Naive thymus-derived CD4-positive, alpha-beta T cell (primary cell): ENCODE data around the gene RERG. TPM values are rescaled to one million over a fixed set of nuclear protein-coding genes. Genes with fewer than 3 reads are reported as not detected.

ENCODE experiments used
- ATAC-seq: fragments of 150-1000 bp; cut with Tn5 transposase; 2 replicates; pipeline ENCODE4 v1.10.0; 2021; ENCODE audit warnings: mild to moderate bottlenecking, moderate library complexity
- CTCF ChIA-PET: fragments of 350-600 bp; sonication (Branson Sonifier 250); formaldehyde crosslinking; loops from one replicate; lab custom pipeline; 2021; ENCODE audit warnings: antibody characterized with exemption; lab: Charles Lee
- POLR2A ChIA-PET: fragments of 350-600 bp; sonication (Branson Sonifier 250); formaldehyde crosslinking; loops from one replicate; lab custom pipeline; 2021; ENCODE audit warnings: antibody characterized with exemption, inconsistent platforms; lab: Charles Lee
- DNase-seq, 9 donors: peaks; one replicate each; pipeline versions ENCODE4 v3.0.0 to v3.0.0-alpha.2; 2020 to 2022; ENCODE audit warnings: mixed read lengths in 1 of 9
- H3K27ac ChIP-seq: one replicate; pipeline ENCODE4 v1.7.0; 2013; ENCODE audit warnings: mild to moderate bottlenecking, low read depth, low read length, moderate library complexity
- H3K27me3 ChIP-seq, 2 donors: one replicate each; pipeline ENCODE4 v1.7.0; 2013; ENCODE audit warnings: low read length in 2 of 2, mild to moderate bottlenecking in 2 of 2, moderate library complexity in 2 of 2; ENCODE audit not compliant: control insufficient read depth in 2 of 2, insufficient read depth in 2 of 2
- H3K36me3 ChIP-seq, 3 experiments: 1 replicate in 2 of 3; 2 replicates in 1 of 3; pipeline ENCODE4 v1.7.0; 2013; ENCODE audit warnings: low read length in 3 of 3, mild to moderate bottlenecking in 3 of 3, moderate library complexity in 1 of 3; ENCODE audit not compliant: insufficient read depth in 3 of 3, control insufficient read depth in 2 of 3
- H3K4me1 ChIP-seq, 2 donors: one replicate each; pipeline ENCODE4 v1.7.0; 2013; ENCODE audit warnings: low read length in 2 of 2, mild to moderate bottlenecking in 2 of 2, moderate library complexity in 1 of 2; ENCODE audit not compliant: control insufficient read depth in 2 of 2, insufficient read depth in 2 of 2
- H3K4me3 ChIP-seq: 2 replicates; pipeline ENCODE4 v1.7.0; 2013; ENCODE audit warnings: mild to moderate bottlenecking, low read length
- H3K9me3 ChIP-seq, 3 experiments: 1 replicate in 2 of 3; 2 replicates in 1 of 3; pipeline ENCODE4 v1.7.0; 2013; ENCODE audit warnings: low read length in 3 of 3; ENCODE audit not compliant: control insufficient read depth in 2 of 3
- H3K27ac Mint-ChIP-seq, 9 donors: one replicate each; pipeline ENCODE4 v1.8.0; 2020 to 2022; ENCODE audit warnings: mixed read lengths in 9 of 9, mild to moderate bottlenecking in 8 of 9, moderate library complexity in 5 of 9, inconsistent platforms in 2 of 9
- H3K27me3 Mint-ChIP-seq, 5 donors: one replicate each; pipeline ENCODE4 v1.8.0; 2021 to 2022; ENCODE audit warnings: mixed read lengths in 5 of 5, mild to moderate bottlenecking in 1 of 5
- H3K36me3 Mint-ChIP-seq, 5 donors: one replicate each; pipeline ENCODE4 v1.8.0; 2020 to 2022; ENCODE audit warnings: mixed read lengths in 5 of 5, mild to moderate bottlenecking in 3 of 5, inconsistent platforms in 1 of 5
- H3K4me1 Mint-ChIP-seq, 7 donors: one replicate each; pipeline ENCODE4 v1.8.0; 2020 to 2022; ENCODE audit warnings: mixed read lengths in 7 of 7, mild to moderate bottlenecking in 3 of 7, inconsistent platforms in 1 of 7
- H3K4me3 Mint-ChIP-seq, 10 donors: one replicate each; pipeline ENCODE4 v1.8.0; 2020 to 2022; ENCODE audit warnings: mild to moderate bottlenecking in 10 of 10, mixed read lengths in 10 of 10, moderate library complexity in 6 of 10, inconsistent platforms in 2 of 10
- H3K9me3 Mint-ChIP-seq, 11 donors: one replicate each; pipeline ENCODE4 v1.8.0; 2020 to 2022; ENCODE audit warnings: mixed read lengths in 11 of 11, mild to moderate bottlenecking in 4 of 11, inconsistent platforms in 1 of 11, moderate library complexity in 1 of 11
- intact Hi-C, 2 donors: fragments of 100-400 bp; cut with micrococcal nuclease; formaldehyde crosslinking; loops; one replicate each; pipeline ENCODE4 v1.15.1; 2023
- polyA plus RNA-seq, 2 donors: library from polyadenylated mRNA; unstranded; fragments of 300-500 nt; fragmentation: Illumina TruSeq; gene quantifications; one replicate each; pipeline ENCODE4 v1.2.3, GENCODE V29; 2021
- total RNA-seq, 6 experiments: library from RNA in 5 of 6; stranded (reverse) in 5 of 6; gene quantifications; 1 replicate in 5 of 6; 2 replicates in 1 of 6; pipeline ENCODE4 v1.2.3 and lab custom pipeline; 2021 to 2026

RERG gene
- total and polyA plus RNA-seq, 7 experiments from 2014 or later = 0.35 TPM; not detected in 6

DNA sequence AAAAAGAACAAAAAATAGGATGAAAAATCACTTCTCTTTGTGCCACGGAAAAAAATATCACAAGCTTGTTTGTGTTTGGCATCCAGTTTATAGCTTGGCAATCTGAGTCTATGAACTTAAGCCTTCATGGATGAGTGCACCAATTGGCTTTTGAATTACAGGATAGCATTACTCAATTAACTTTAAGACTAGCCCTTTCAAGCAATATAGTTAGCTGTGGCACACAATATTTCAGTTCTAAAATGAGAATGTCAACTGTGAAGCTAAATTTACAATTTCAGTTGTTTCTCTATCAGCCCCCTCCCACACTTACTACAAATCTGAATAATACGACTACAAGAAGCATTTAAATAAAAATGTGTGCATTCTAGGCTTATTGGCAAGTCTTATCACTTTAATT lies 8.3 kb downstream of the RERG start:
- DNase-seq = no peak
- Histone ChIP-seq H3K27me3 (no peaks in the 10 kb centered on the region), H3K9me3 (no peaks in the 10 kb centered on the region), H3K36me3 (no peaks in the 10 kb centered on the region), H3K27ac (no peak overlapping the region), H3K4me1 (no peaks in the 10 kb centered on the region), H3K4me3 (no peak overlapping the region)
- no peak overlapping the region for H3K4me3 Mint-ChIP-seq
- intact Hi-C loops = no loop called here
- POLR2A ChIA-PET = no interaction called here
- H3K9me3 Mint-ChIP-seq = no peaks in the 10 kb centered on the region
- no peak overlapping the region for H3K27ac Mint-ChIP-seq
- H3K27me3 Mint-ChIP-seq = peaks cover 15 to 44% (median 32%) of the 10 kb centered on the region in 5 donors
- no peaks in the 10 kb centered on the region for H3K4me1 Mint-ChIP-seq
- no peak for ATAC-seq
- no peaks in the 10 kb centered on the region for H3K36me3 Mint-ChIP-seq
- CTCF ChIA-PET = interaction anchor here (2.5 kb wide), 1 partner anchor 9 kb away, joined by 11 read pairs; the partner anchor contains the start of gene RERG

DNA sequence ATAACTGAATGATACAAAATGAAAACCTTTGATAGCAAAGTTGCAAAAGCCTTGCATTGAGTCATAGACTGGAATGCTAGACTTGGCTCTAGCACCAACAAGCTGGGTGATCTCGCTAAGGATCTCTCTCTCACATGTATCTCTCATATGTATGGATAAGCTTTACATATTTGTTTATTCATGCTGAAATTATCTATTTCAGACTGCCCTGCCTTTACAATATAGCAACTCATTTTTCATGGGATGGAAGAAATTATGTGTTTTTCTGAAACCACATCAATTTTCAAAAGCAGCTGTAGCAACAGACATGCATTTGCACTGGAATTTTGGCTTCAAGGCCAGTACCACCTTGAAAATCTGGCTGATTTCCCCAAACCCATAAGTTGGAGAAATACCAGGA lies 11.4 kb downstream of the RERG start:
- no peaks in the 10 kb centered on the region for H3K27me3 ChIP-seq
- Mint-ChIP-seq H3K9me3 (no peaks in the 10 kb centered on the region), H3K4me3 (no peak overlapping the region), H3K4me1 (no peaks in the 10 kb centered on the region), H3K27ac (no peak overlapping the region), H3K27me3 (peaks cover 10 to 48% (median 27%) of the 10 kb centered on the region in 5 donors), H3K36me3 (no peaks in the 10 kb centered on the region)
- CTCF ChIA-PET = no interaction called here
- DNase-seq (no peak), ATAC-seq (no peak)
- H3K9me3 ChIP-seq = no peaks in the 10 kb centered on the region
- H3K4me3 ChIP-seq = no peak overlapping the region
- no peaks in the 10 kb centered on the region for H3K4me1 ChIP-seq
- intact Hi-C loops = no loop called here
- no peaks in the 10 kb centered on the region for H3K36me3 ChIP-seq
- POLR2A ChIA-PET = no interaction called here
- no peak overlapping the region for H3K27ac ChIP-seq

DNA sequence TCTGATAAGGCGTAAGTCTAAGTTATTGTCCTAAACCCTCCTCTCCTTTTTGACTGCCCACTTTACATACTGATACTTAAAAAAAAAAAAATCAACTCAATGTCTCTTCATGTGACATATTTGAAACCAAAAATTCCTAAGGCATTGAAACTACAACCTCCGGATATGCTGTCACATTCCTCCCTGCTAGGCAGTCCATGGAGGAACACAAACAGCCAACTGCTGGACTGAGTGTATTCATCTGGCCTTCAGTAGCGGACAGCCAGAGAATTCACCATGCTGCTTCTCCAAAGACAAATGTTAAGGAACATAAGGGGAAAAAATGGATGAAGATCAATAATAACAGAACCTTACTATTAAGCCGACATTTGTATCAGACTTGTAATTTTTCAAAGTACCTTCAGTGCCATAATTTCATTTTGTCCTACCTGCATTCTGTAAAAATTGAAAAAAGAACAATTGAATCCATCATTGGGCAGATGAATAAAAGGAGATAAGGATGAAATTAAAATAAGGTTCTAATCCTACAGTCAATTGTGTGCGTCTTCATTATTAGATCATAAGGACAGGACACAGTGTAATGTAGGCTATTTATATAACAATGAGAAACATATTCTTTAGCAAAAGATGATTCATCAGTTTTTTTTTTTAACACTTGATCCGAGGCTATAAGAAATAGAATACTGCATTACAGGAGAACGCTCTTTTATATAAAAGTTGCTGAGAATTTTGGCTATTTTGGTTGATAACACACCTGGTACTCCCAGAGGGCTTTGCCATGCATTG lies 12.2 kb downstream of the RERG start:
- Mint-ChIP-seq H3K27me3 (peaks cover 9 to 49% (median 27%) of the 10 kb centered on the region in 5 donors), H3K4me3 (no peak overlapping the region), H3K4me1 (no peaks in the 10 kb centered on the region), H3K36me3 (no peaks in the 10 kb centered on the region), H3K27ac (no peak overlapping the region), H3K9me3 (no peaks in the 10 kb centered on the region)
- no peak for DNase-seq
- H3K4me3 ChIP-seq = no peak overlapping the region
- CTCF ChIA-PET = no interaction called here
- H3K27ac ChIP-seq = no peak overlapping the region
- POLR2A ChIA-PET = no interaction called here
- H3K9me3 ChIP-seq = no peaks in the 10 kb centered on the region
- no peaks in the 10 kb centered on the region for H3K27me3 ChIP-seq
- no peaks in the 10 kb centered on the region for H3K36me3 ChIP-seq
- intact Hi-C loops = no loop called here
- no peak for ATAC-seq
- no peaks in the 10 kb centered on the region for H3K4me1 ChIP-seq

DNA sequence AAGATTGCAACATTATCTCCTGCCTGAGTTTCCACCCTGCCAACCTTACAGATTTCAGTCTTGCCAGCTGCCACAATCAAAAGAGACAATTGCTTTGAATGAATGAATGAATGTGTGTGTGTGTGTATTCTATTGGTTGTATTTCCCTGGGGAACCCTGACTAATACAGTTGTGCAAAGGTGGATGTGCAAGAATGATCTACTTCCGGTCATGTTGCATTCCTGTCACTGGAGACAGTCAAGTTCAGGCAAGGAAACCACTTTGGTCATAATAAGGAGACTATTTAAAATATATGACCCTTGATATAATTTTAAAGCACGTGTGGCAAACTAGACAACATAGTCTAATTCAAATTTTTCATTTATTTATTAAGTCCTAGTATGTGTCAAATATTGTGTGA lies 13.1 kb downstream of the RERG start:
- Histone ChIP-seq H3K36me3 (no peaks in the 10 kb centered on the region), H3K4me1 (no peaks in the 10 kb centered on the region), H3K27ac (no peak overlapping the region), H3K4me3 (no peak overlapping the region), H3K27me3 (no peaks in the 10 kb centered on the region), H3K9me3 (no peaks in the 10 kb centered on the region)
- Mint-ChIP-seq H3K27me3 (peaks cover 9 to 49% (median 26%) of the 10 kb centered on the region in 5 donors), H3K4me1 (no peaks in the 10 kb centered on the region), H3K9me3 (no peaks in the 10 kb centered on the region), H3K4me3 (no peak overlapping the region), H3K27ac (no peak overlapping the region), H3K36me3 (no peaks in the 10 kb centered on the region)
- POLR2A ChIA-PET = interaction anchor here (0.5 kb wide), 1 partner anchor 779 kb away, joined by 4 read pairs; no protein-coding TSS in a partner anchor
- CTCF ChIA-PET = no interaction called here
- intact Hi-C loops = no loop called here
- DNase-seq (no peak), ATAC-seq (no peak)

DNA sequence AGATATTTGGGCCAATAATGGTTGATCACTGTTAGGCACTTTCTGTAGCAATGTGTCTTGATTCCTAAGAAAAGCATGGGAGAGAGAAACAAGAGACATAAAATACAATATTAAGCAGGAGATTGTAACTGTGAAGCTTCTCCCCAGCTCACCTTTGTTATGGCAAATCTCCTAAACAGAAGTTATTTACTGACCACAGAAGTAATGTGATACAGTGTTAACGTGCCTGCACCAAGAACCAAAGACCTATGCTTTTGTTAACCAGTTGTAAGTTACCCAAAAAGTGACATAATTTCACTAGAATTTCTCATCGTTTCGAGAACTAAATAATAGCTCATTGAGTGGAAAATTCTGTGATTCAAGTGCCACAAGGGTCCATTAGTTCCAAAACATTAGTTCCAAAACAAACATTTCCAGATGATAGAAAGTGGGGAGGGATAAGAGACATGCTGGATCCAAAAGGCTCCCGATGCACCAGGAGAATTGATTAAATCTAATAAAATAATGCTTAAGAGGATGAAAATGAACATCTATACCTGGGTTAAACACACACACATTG lies 14.3 kb downstream of the RERG start:
- no peak overlapping the region for H3K27ac Mint-ChIP-seq
- intact Hi-C loops = no loop called here
- CTCF ChIA-PET = no interaction called here
- H3K4me1 Mint-ChIP-seq = no peaks in the 10 kb centered on the region
- POLR2A ChIA-PET = no interaction called here
- ATAC-seq (no peak), DNase-seq (no peak)
- Histone ChIP-seq H3K27me3 (no peaks in the 10 kb centered on the region), H3K9me3 (no peaks in the 10 kb centered on the region), H3K4me1 (no peaks in the 10 kb centered on the region), H3K36me3 (no peaks in the 10 kb centered on the region), H3K4me3 (no peak overlapping the region), H3K27ac (no peak overlapping the region)
- no peaks in the 10 kb centered on the region for H3K36me3 Mint-ChIP-seq
- peaks cover 9 to 48% (median 25%) of the 10 kb centered on the region in 5 donors for H3K27me3 Mint-ChIP-seq
- H3K4me3 Mint-ChIP-seq = no peak overlapping the region
- no peaks in the 10 kb centered on the region for H3K9me3 Mint-ChIP-seq

DNA sequence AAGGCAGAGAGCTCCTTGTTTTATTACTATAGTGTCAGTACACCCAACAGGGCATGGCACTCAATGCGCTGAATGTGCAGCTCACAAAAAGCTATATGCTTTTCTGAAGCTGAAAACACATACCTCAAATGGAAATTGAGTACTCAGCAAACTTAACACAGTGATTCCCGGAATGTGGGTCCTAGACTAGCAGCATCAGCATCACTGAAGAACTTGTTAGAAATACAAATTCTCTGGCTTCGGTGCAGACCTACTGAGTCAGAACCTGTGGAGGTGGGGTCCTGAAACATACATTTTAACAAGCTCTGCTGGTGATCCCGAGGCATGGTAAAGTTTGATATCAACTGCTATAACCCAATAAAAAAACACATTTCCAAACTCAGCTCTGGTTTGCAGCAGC lies 14.9 kb downstream of the RERG start:
- Histone ChIP-seq H3K4me3 (no peak overlapping the region), H3K27ac (no peak overlapping the region), H3K4me1 (no peaks in the 10 kb centered on the region), H3K27me3 (no peaks in the 10 kb centered on the region), H3K9me3 (no peaks in the 10 kb centered on the region), H3K36me3 (no peaks in the 10 kb centered on the region)
- H3K27ac Mint-ChIP-seq = no peak overlapping the region
- H3K27me3 Mint-ChIP-seq = peaks cover 7 to 46% (median 25%) of the 10 kb centered on the region in 5 donors
- ChIA-PET CTCF (no interaction called here), POLR2A (no interaction called here)
- intact Hi-C loops = no loop called here
- H3K4me1 Mint-ChIP-seq = no peaks in the 10 kb centered on the region
- DNase-seq (no peak), ATAC-seq (no peak)
- no peak overlapping the region for H3K4me3 Mint-ChIP-seq
- no peaks in the 10 kb centered on the region for H3K9me3 Mint-ChIP-seq
- H3K36me3 Mint-ChIP-seq = no peaks in the 10 kb centered on the region
